Gastroesophageal sphincter (tissue), 3 donors: ENCODE measurements around the gene SLC25A38.

Experiments used
- CTCF ChIP-seq, 4 experiments: fragments of 200-600 bp in 2 of 4; fragments of 450-650 bp in 2 of 4; sonication (generic) in 1 of 4; IDR thresholded peaks; one replicate each; pipeline ENCODE4 v1.5.1; 2017 to 2019; ENCODE audit warnings: antibody characterized with exemption in 4 of 4, mild to moderate bottlenecking in 2 of 4, moderate library complexity in 2 of 4
- EP300 ChIP-seq: sonication (generic); formaldehyde crosslinking; IDR thresholded peaks from one replicate; pipeline ENCODE4 v1.6.1; 2017; ENCODE audit warnings: antibody characterized with exemption, mild to moderate bottlenecking
- POLR2A ChIP-seq, 2 donors: fragments of 450-650 bp; IDR thresholded peaks; one replicate each; pipeline ENCODE4 v1.6.1; 2017; ENCODE audit warnings: antibody characterized with exemption in 2 of 2, mild to moderate bottlenecking in 2 of 2, moderate library complexity in 1 of 2
- POLR2AphosphoS5 ChIP-seq: sonication (generic); formaldehyde crosslinking; IDR thresholded peaks from one replicate; pipeline ENCODE4 v1.6.1; 2017; ENCODE audit warnings: antibody characterized with exemption

- no peak for TF ChIP-seq CTCF (IDR thresholded peaks at IDR 0.05)
- no peak for TF ChIP-seq EP300
- TF ChIP-seq POLR2A (IDR thresholded peaks at IDR 0.05), result no peak
- TF ChIP-seq POLR2AphosphoS5, result no peak
Observed at GRCh38 chr3:39434574-39434973, 51.4 kb downstream of the SLC25A38 start.
